Measurements from ENCODE around the gene STXBP5L. TPM values are rescaled to one million over a fixed set of nuclear protein-coding genes. Genes with fewer than 3 reads are reported as not detected.

The STXBP5L gene
- total and polyA plus RNA-seq, 10 of the 15 experiments (the other 5 are each of a cell fraction or from before 2014, with no cell fraction given): under 0.01 to 0.08 (median 0.04) TPM; not detected in 6

GRCh38 chr3:121096953-121097352 is 188.9 kb downstream of the STXBP5L start:
- ChIA-PET SMC1A (ENCODE audit: uncharacterized antibody, unreplicated experiment) (no interaction called here), POLR2A (no interaction called here), RAD21 (ENCODE audit: unreplicated experiment) (no interaction called here), CTCF (no interaction called here)
- intact Hi-C loops (cut with micrococcal nuclease; ENCODE audit: unreplicated experiment): no loop called here
- Histone ChIP-seq H2AFZ (ENCODE audit: control insufficient read depth, low read depth, low read length) (no peak overlapping the region), H3K27me3 (replicated peaks in 1 of 2; ENCODE audit: control insufficient read depth in 2 of 2, insufficient read depth in 2 of 2, low read length in 1 of 2) (no peaks in the 10 kb centered on the region), H4K20me1 (ENCODE audit: control insufficient read depth, insufficient read depth) (no peaks in the 10 kb centered on the region), H3K79me2 (ENCODE audit: control insufficient read depth, insufficient read depth, low read length) (no peaks in the 10 kb centered on the region), H3K4me1 (ENCODE audit: control insufficient read depth, insufficient read depth, low read length) (no peaks in the 10 kb centered on the region), H3K36me3 (ENCODE audit: control insufficient read depth in 2 of 2, insufficient read depth in 2 of 2, low read length in 1 of 2) (no peaks in the 10 kb centered on the region), H3K4me2 (ENCODE audit: control insufficient read depth, insufficient read depth) (no peak overlapping the region), H3K27ac (ENCODE audit: control insufficient read depth, insufficient read depth) (no peak overlapping the region), H3K4me3 (no peak overlapping the region), H3K9ac (ENCODE audit: control insufficient read depth, insufficient read depth, low read length) (no peak overlapping the region), H3K9me3 (replicated peaks; ENCODE audit: control insufficient read depth, insufficient read depth, low read length) (no peaks in the 10 kb centered on the region)
- BruUV-seq (replicated peaks): no TSS peak
- no peak for FAIRE-seq
- WGBS (ENCODE audit: insufficient coverage, insufficient replicate concordance, low lambda C conversion rate, missing lambda C conversion rate): 10% methylated on average over 4 of the region's 4 CpGs
- no peak for ATAC-seq
- in situ Hi-C loops (cut with MboI): no loop called here
- DNase-seq (ENCODE audit: low read depth, low spot score): no peak
- TF ChIP-seq NRF1 (conservative IDR thresholded peaks at IDR 0.05; ENCODE audit: low read depth, low read length) (no peak), KLF5 (IDR thresholded peaks at IDR 0.05; ENCODE audit: partially characterized antibody) (no peak), RFX5 (IDR thresholded peaks at IDR 0.05; ENCODE audit: low read depth, low read length) (no peak), ZZZ3 (IDR thresholded peaks at IDR 0.05; ENCODE audit: control insufficient read depth, insufficient read length, low read depth) (no peak), NBN (IDR thresholded peaks at IDR 0.05) (no peak), NR2C2 (IDR thresholded peaks at IDR 0.05; ENCODE audit: borderline replicate concordance, control insufficient read depth, insufficient read length, low read depth) (no peak), ZBTB40 (IDR thresholded peaks at IDR 0.05; ENCODE audit: borderline replicate concordance) (no peak), DPF2 (IDR thresholded peaks at IDR 0.05) (no peak), KAT2A (conservative IDR thresholded peaks at IDR 0.05; ENCODE audit: control insufficient read depth, low read depth, low read length) (no peak), ZNF687 (IDR thresholded peaks at IDR 0.05) (no peak), ZNF592 (IDR thresholded peaks at IDR 0.05) (no peak), POLR2AphosphoS2 (IDR thresholded peaks at IDR 0.05; ENCODE audit: low read depth, low read length) (no peak), IRF4 (IDR thresholded peaks at IDR 0.05; ENCODE audit: low read depth, low read length) (no peak), STAT3 (IDR thresholded peaks at IDR 0.05; ENCODE audit: low read depth, low read length) (no peak)
